HEK293T (cell line): Measurements from ENCODE around the gene TET2.
A peak's percentile ranks its signal among the peaks of the same experiment; 100 is the strongest.

Source experiments
- CTCF ChIA-PET: fragments of 350-600 bp; formaldehyde crosslinking; extraction: SDS; loops from one replicate; lab custom pipeline; 2021; ENCODE audit warnings: antibody characterized with exemption, inconsistent platforms; lab: Yijun Ruan, JAX
- POLR2A ChIA-PET: fragments of 350-600 bp; formaldehyde crosslinking; extraction: SDS; loops from one replicate; lab custom pipeline; 2020; ENCODE audit warnings: antibody characterized with exemption, inconsistent platforms; lab: Yijun Ruan, JAX
- DNase-seq: peaks from one replicate; pipeline ENCODE4 v3.0.0; 2012; ENCODE audit warnings: mixed read lengths; ENCODE audit errors: extremely low spot score
- ARNT ChIP-seq: fragments of 450-650 bp; IDR thresholded peaks from 2 replicates; pipeline ENCODE4 v1.6.1; 2017; ENCODE audit warnings: mild to moderate bottlenecking
- BHLHE40 ChIP-seq: fragments of 450-650 bp; IDR thresholded peaks from 2 replicates; pipeline ENCODE4 v1.6.1; 2016; ENCODE audit warnings: mild to moderate bottlenecking, moderate library complexity, borderline replicate concordance
- CTBP1 ChIP-seq: fragments of 450-650 bp; IDR thresholded peaks from 2 replicates; pipeline ENCODE4 v1.6.1; 2016; ENCODE audit warnings: borderline replicate concordance
- ELF4 ChIP-seq: fragments of 450-650 bp; IDR thresholded peaks from 2 replicates; pipeline ENCODE4 v1.6.1; 2017; ENCODE audit warnings: antibody characterized with exemption
- FOXA1 ChIP-seq: fragments of 450-650 bp; IDR thresholded peaks from 2 replicates; pipeline ENCODE4 v1.6.1; 2016; ENCODE audit warnings: mild to moderate bottlenecking
- FOXK2 ChIP-seq: fragments of 450-650 bp; IDR thresholded peaks from 2 replicates; pipeline ENCODE4 v1.6.1; 2016; ENCODE audit warnings: mild to moderate bottlenecking
- FOXM1 ChIP-seq: fragments of 450-650 bp; IDR thresholded peaks from 2 replicates; pipeline ENCODE4 v1.6.1; 2017; ENCODE audit warnings: mild to moderate bottlenecking, borderline replicate concordance
- HDGF ChIP-seq: fragments of 450-650 bp; IDR thresholded peaks from 2 replicates; pipeline ENCODE4 v1.6.1; 2017; ENCODE audit warnings: antibody characterized with exemption, borderline replicate concordance
- L3MBTL2 ChIP-seq: fragments of 450-650 bp; conservative IDR thresholded peaks from 2 replicates; pipeline ENCODE4 v1.6.1; 2016; ENCODE audit warnings: mild to moderate bottlenecking
- LEF1 ChIP-seq: fragments of 450-650 bp; IDR thresholded peaks from 2 replicates; pipeline ENCODE4 v1.6.1; 2017; ENCODE audit warnings: mild to moderate bottlenecking, borderline replicate concordance
- NFRKB ChIP-seq: fragments of 450-650 bp; IDR thresholded peaks from 2 replicates; pipeline ENCODE4 v1.6.1; 2016; ENCODE audit warnings: mild to moderate bottlenecking, moderate library complexity
- PKNOX1 ChIP-seq: fragments of 450-650 bp; IDR thresholded peaks from 2 replicates; pipeline ENCODE4 v1.6.1; 2016
- SP1 ChIP-seq: fragments of 450-650 bp; IDR thresholded peaks from 2 replicates; pipeline ENCODE4 v1.6.1; 2017
- SUZ12 ChIP-seq: fragments of 450-650 bp; IDR thresholded peaks from 2 replicates; pipeline ENCODE4 v1.6.1; 2016; ENCODE audit warnings: mild to moderate bottlenecking
- TARDBP ChIP-seq: fragments of 450-650 bp; IDR thresholded peaks from 2 replicates; pipeline ENCODE4 v1.6.1; 2016
- ZNF384 ChIP-seq: fragments of 450-650 bp; IDR thresholded peaks from 2 replicates; pipeline ENCODE4 v1.6.1; 2016

TET2 gene

GRCh38 chr4:105146276-105147015 is at the start of gene TET2:
TET2 (plus strand) TSS chr4:105146876; CDS start chr4:105233943, 87,067 bp downstream.
- peak; percentile 70 for DNase-seq
- TF ChIP-seq LEF1 (0 out of 2 replicates have a peak, but pooled peaks have one; percentile 26), SP1 (no peak), NFRKB (no peak), ARNT (peak; percentile 93), SUZ12 (no peak), FOXA1 (no peak)
- CTCF ChIA-PET, result no interaction called here
- POLR2A ChIA-PET, result interaction anchor here (1.0 to 2.4 kb wide), 3 partner anchors 51 to 327 kb away, joined by 3 to 15 read pairs (median 4); partner anchors contain the start of gene PPA2

- TF ChIP-seq SUZ12, result no peak
- ChIA-PET POLR2A (no interaction called here), CTCF (no interaction called here)
- no peak for DNase-seq
Observed at GRCh38 chr4:105102016-105102415, 44.7 kb upstream of the TET2 start.

GRCh38 chr4:105106426-105106825 is 40.2 kb upstream of the TET2 start:
- ChIA-PET CTCF (no interaction called here), POLR2A (no interaction called here)
- no peak for TF ChIP-seq CTBP1
- no peak for TF ChIP-seq HDGF
- no peak for TF ChIP-seq FOXK2
- TF ChIP-seq FOXA1, result no peak
- no peak for TF ChIP-seq ZNF384
- no peak for TF ChIP-seq LEF1
- no peak for TF ChIP-seq TARDBP
- no peak for TF ChIP-seq SUZ12
- TF ChIP-seq L3MBTL2, result no peak
- no peak for TF ChIP-seq ELF4
- DNase-seq, result no peak

GRCh38 chr4:105107095-105107856 is 39.4 kb upstream of the TET2 start:
- CTCF ChIA-PET, result no interaction called here
- no peak for TF ChIP-seq BHLHE40
- TF ChIP-seq LEF1, result no peak
- no peak for TF ChIP-seq FOXA1
- no peak for TF ChIP-seq SUZ12
- no peak for TF ChIP-seq HDGF
- TF ChIP-seq ELF4, result no peak
- TF ChIP-seq ARNT, result no peak
- TF ChIP-seq FOXK2, result no peak
- POLR2A ChIA-PET, result no interaction called here
- DNase-seq, result no peak

GRCh38 chr4:105108971-105109370 is 37.7 kb upstream of the TET2 start:
- TF ChIP-seq ELF4 (no peak), FOXK2 (no peak), ZNF384 (no peak), L3MBTL2 (no peak), SP1 (no peak), CTBP1 (no peak), TARDBP (no peak), ARNT (no peak), FOXA1 (no peak)
- POLR2A ChIA-PET, result no interaction called here
- CTCF ChIA-PET, result no interaction called here
- no peak for DNase-seq

GRCh38 chr4:105112274-105112673 is 34.4 kb upstream of the TET2 start:
- no peak for DNase-seq
- ChIA-PET POLR2A (no interaction called here), CTCF (no interaction called here)
- no peak for TF ChIP-seq CTBP1

- DNase-seq, result no peak
- ChIA-PET POLR2A (no interaction called here), CTCF (no interaction called here)
- no peak for TF ChIP-seq LEF1
- no peak for TF ChIP-seq ARNT
- no peak for TF ChIP-seq CTBP1
- TF ChIP-seq L3MBTL2, result no peak
- no peak for TF ChIP-seq SP1
- TF ChIP-seq NFRKB, result no peak
- no peak for TF ChIP-seq ZNF384
- TF ChIP-seq FOXM1, result no peak
- no peak for TF ChIP-seq BHLHE40
- TF ChIP-seq FOXK2, result no peak
- no peak for TF ChIP-seq FOXA1
- TF ChIP-seq HDGF, result no peak
- no peak for TF ChIP-seq ELF4
- no peak for TF ChIP-seq SUZ12
- TF ChIP-seq TARDBP, result no peak
- no peak for TF ChIP-seq PKNOX1
Observed at GRCh38 chr4:105113800-105114199, 32.9 kb upstream of the TET2 start.
